Vagina (tissue), 2 donors: ENCODE results near the gene DPF1.

Experiments
- CTCF ChIP-seq, 3 experiments: fragments of 450-650 bp in 2 of 3; fragments of 200-600 bp in 1 of 3; sonication (generic) in 1 of 3; IDR thresholded peaks; one replicate each; pipeline ENCODE4 v1.5.1; 2017 to 2019; ENCODE audit warnings: antibody characterized with exemption in 3 of 3, mild to moderate bottlenecking in 2 of 3, moderate library complexity in 2 of 3
- POLR2AphosphoS5 ChIP-seq, 2 donors: sonication (generic); formaldehyde crosslinking; IDR thresholded peaks; one replicate each; pipeline ENCODE4 v1.9.0; 2017; ENCODE audit warnings: antibody characterized with exemption in 2 of 2, mild to moderate bottlenecking in 2 of 2, low read depth in 1 of 2; ENCODE audit not compliant: insufficient read depth in 1 of 2

GRCh38 chr19:38245826-38246498, 21.9 kb upstream of the DPF1 start:
- TF ChIP-seq CTCF (IDR thresholded peaks at IDR 0.05) = no peak
- TF ChIP-seq POLR2AphosphoS5 (IDR thresholded peaks at IDR 0.05; ENCODE audit: insufficient read depth in 1 of 2, low read depth in 1 of 2) = no peak
